H9 (cell line): Measurements from ENCODE around the gene SFMBT1. TPM values are rescaled to one million over a fixed set of nuclear protein-coding genes. Genes with fewer than 3 reads are reported as not detected.

Source experiments
- DNase-seq: peaks from one replicate; pipeline ENCODE4 v3.0.0-alpha.2; 2017
- H2AFZ ChIP-seq: one replicate; pipeline ENCODE4 v1.6.1; 2013; ENCODE audit warnings: mild to moderate bottlenecking, low read length, control low read depth, moderate library complexity
- H2AK5ac ChIP-seq: 2 replicates; pipeline ENCODE4 v1.6.1; 2013; ENCODE audit warnings: low read length, control low read depth, mixed read lengths; ENCODE audit not compliant: insufficient read length
- H2BK120ac ChIP-seq: one replicate; pipeline ENCODE4 v1.6.1; 2013; ENCODE audit warnings: low read depth, mild to moderate bottlenecking, low read length, control low read depth, inconsistent platforms; ENCODE audit not compliant: poor library complexity, severe bottlenecking
- H2BK12ac ChIP-seq: 2 replicates; pipeline ENCODE4 v1.6.1; 2013; ENCODE audit warnings: low read length, control low read depth, mixed read lengths, low read depth; ENCODE audit not compliant: insufficient read length
- H2BK15ac ChIP-seq: 2 replicates; pipeline ENCODE4 v1.6.1; 2013; ENCODE audit warnings: low read depth, low read length, control low read depth
- H2BK20ac ChIP-seq: one replicate; pipeline ENCODE4 v1.6.1; 2013; ENCODE audit warnings: low read depth, mild to moderate bottlenecking, low read length, control low read depth, inconsistent platforms; ENCODE audit not compliant: poor library complexity, severe bottlenecking
- H2BK5ac ChIP-seq: 2 replicates; pipeline ENCODE4 v1.6.1; 2013; ENCODE audit warnings: low read length, control low read depth, mixed read lengths; ENCODE audit not compliant: insufficient read length
- H3K14ac ChIP-seq: 2 replicates; pipeline ENCODE4 v1.6.1; 2013; ENCODE audit warnings: low read length, control low read depth; ENCODE audit not compliant: insufficient read depth
- H3K18ac ChIP-seq: 2 replicates; pipeline ENCODE4 v1.6.1; 2013; ENCODE audit warnings: low read depth, mild to moderate bottlenecking, mixed read lengths, low read length, control low read depth; ENCODE audit not compliant: insufficient read length
- H3K23ac ChIP-seq: 2 replicates; pipeline ENCODE4 v1.6.1; 2013; ENCODE audit warnings: low read length, control low read depth, mixed read lengths, low read depth; ENCODE audit not compliant: insufficient read length
- H3K23me2 ChIP-seq: 2 replicates; pipeline ENCODE4 v1.6.1; 2013; ENCODE audit warnings: low read depth, mild to moderate bottlenecking, mixed read lengths, low read length, control low read depth; ENCODE audit not compliant: insufficient read length, poor library complexity, severe bottlenecking
- H3K27ac ChIP-seq: 2 replicates; pipeline ENCODE4 v1.5.1; 2013; ENCODE audit warnings: low read length, control low read depth, mixed read lengths, low read depth; ENCODE audit not compliant: insufficient read length
- H3K27me3 ChIP-seq: 2 replicates; pipeline ENCODE4 v1.6.1; 2013; ENCODE audit warnings: low read length, control low read depth, inconsistent platforms; ENCODE audit not compliant: insufficient read depth
- H3K4ac ChIP-seq: 2 replicates; pipeline ENCODE4 v1.6.1; 2013; ENCODE audit warnings: low read depth, mild to moderate bottlenecking, control low read depth, inconsistent platforms, low read length, moderate library complexity
- H3K4me1 ChIP-seq: 2 replicates; pipeline ENCODE4 v1.6.1; 2013; ENCODE audit warnings: low read length, control low read depth, inconsistent platforms; ENCODE audit not compliant: insufficient read depth
- H3K4me2 ChIP-seq: 2 replicates; pipeline ENCODE4 v1.6.1; 2013; ENCODE audit warnings: low read length, control low read depth, mixed read lengths; ENCODE audit not compliant: insufficient read length, insufficient read depth
- H3K56ac ChIP-seq: 2 replicates; pipeline ENCODE4 v1.6.1; 2013; ENCODE audit warnings: low read depth, mild to moderate bottlenecking, mixed read lengths, low read length, control low read depth; ENCODE audit not compliant: insufficient read length
- H3K79me1 ChIP-seq: 2 replicates; pipeline ENCODE4 v1.6.1; 2013; ENCODE audit warnings: low read depth, mild to moderate bottlenecking, moderate library complexity, low read length, control low read depth, inconsistent platforms; ENCODE audit not compliant: insufficient read depth, poor library complexity, severe bottlenecking
- H3K79me2 ChIP-seq: 2 replicates; pipeline ENCODE4 v1.6.1; 2013; ENCODE audit warnings: low read length, control low read depth, inconsistent platforms; ENCODE audit not compliant: insufficient read depth
- H3K9ac ChIP-seq: 2 replicates; pipeline ENCODE4 v1.6.1; 2013; ENCODE audit warnings: low read length, control low read depth, mixed read lengths; ENCODE audit not compliant: insufficient read length; ENCODE audit errors: extremely low read depth
- H3K9me3 ChIP-seq: one replicate; pipeline ENCODE4 v1.6.1; 2013; ENCODE audit warnings: low read depth, low read length, inconsistent platforms; ENCODE audit not compliant: control insufficient read depth
- H3T11ph ChIP-seq: one replicate; pipeline ENCODE4 v1.6.1; 2013; ENCODE audit warnings: mild to moderate bottlenecking, low read length, control low read depth, inconsistent platforms
- H4K20me1 ChIP-seq: one replicate; pipeline ENCODE4 v1.6.1; 2013; ENCODE audit not compliant: control insufficient read depth, insufficient read length, insufficient read depth
- H4K5ac ChIP-seq: 2 replicates; pipeline ENCODE4 v1.6.1; 2013; ENCODE audit warnings: low read depth, mild to moderate bottlenecking, mixed read lengths, low read length, control low read depth; ENCODE audit not compliant: insufficient read length
- H4K8ac ChIP-seq: replicated peaks from 2 replicates; pipeline ENCODE4 v1.6.1; 2013; ENCODE audit warnings: low read length, control low read depth, mixed read lengths, low read depth; ENCODE audit not compliant: insufficient read length
- H4K91ac ChIP-seq: 2 replicates; pipeline ENCODE4 v1.6.1; 2013; ENCODE audit warnings: low read depth, mild to moderate bottlenecking, moderate library complexity, mixed read lengths, low read length, control low read depth; ENCODE audit not compliant: insufficient read length
- H3K27ac Mint-ChIP-seq, 3 experiments: 2 replicates in 2 of 3; 3 replicates in 1 of 3; pipeline ENCODE4 v1.8.0; 2020 to 2021; ENCODE audit warnings: mixed read lengths in 3 of 3, mild to moderate bottlenecking in 1 of 3, moderate library complexity in 1 of 3
- H3K27me3 Mint-ChIP-seq: 2 replicates; pipeline ENCODE4 v1.8.0; 2021; ENCODE audit warnings: low read depth, mild to moderate bottlenecking, moderate library complexity, mixed read lengths
- H3K36me3 Mint-ChIP-seq, 3 experiments: 2 replicates in 2 of 3; 3 replicates in 1 of 3; pipeline ENCODE4 v1.8.0; 2020 to 2021; ENCODE audit warnings: low read depth in 3 of 3, mixed read lengths in 3 of 3; ENCODE audit not compliant: insufficient read depth in 1 of 3
- H3K4me1 Mint-ChIP-seq, 2 experiments: 2 replicates each; pipeline ENCODE4 v1.8.0; 2020; ENCODE audit warnings: mixed read lengths in 2 of 2
- H3K4me3 Mint-ChIP-seq, 2 experiments: 2 replicates in 1 of 2; 3 replicates in 1 of 2; pipeline ENCODE4 v1.8.0; 2020 to 2021; ENCODE audit warnings: mild to moderate bottlenecking in 2 of 2, mixed read lengths in 2 of 2, moderate library complexity in 1 of 2
- H3K9me3 Mint-ChIP-seq, 2 experiments: 2 replicates in 1 of 2; 3 replicates in 1 of 2; pipeline ENCODE4 v1.8.0; 2020; ENCODE audit warnings: mild to moderate bottlenecking in 2 of 2, mixed read lengths in 2 of 2, moderate library complexity in 1 of 2
- CTCF ChIP-seq: fragments of 200-600 bp; sonication (generic); conservative IDR thresholded peaks from 3 replicates; pipeline ENCODE4 v1.8.0; 2021; ENCODE audit warnings: antibody characterized with exemption, mild to moderate bottlenecking
- WGBS: extraction: QIAGEN DNeasy Blood & Tissue Kit; methylation state at CpG from one replicate; pipeline ENCODE4 v1.1.7; 2013; ENCODE audit warnings: missing lambda C conversion rate, low lambda C conversion rate, mixed read lengths; ENCODE audit not compliant: insufficient read length; ENCODE audit errors: extremely low coverage; 5-methylcytosine and 5-hydroxymethylcytosine counted together
- total RNA-seq: library from RNA; stranded (reverse); gene quantifications from 2 replicates; pipeline ENCODE4 v1.2.1, GENCODE V29; 2021

Gene SFMBT1
- total RNA-seq, 1 experiment from 2014 or later, result 15.3 TPM

GRCh38 chr3:53028641-53029040 is 17.2 kb downstream of the SFMBT1 start:
- Histone ChIP-seq H4K5ac (no peak overlapping the region), H2BK120ac (no peak overlapping the region), H3K27me3 (no peaks in the 10 kb centered on the region), H3K23ac (no peak overlapping the region), H2AK5ac (no peak overlapping the region), H3K79me1 (no peaks in the 10 kb centered on the region), H3K4me2 (no peak overlapping the region), H3K79me2 (0 out of 2 replicates have a peak, but pooled peaks cover 4% of the 10 kb centered on the region), H3K4me1 (peaks cover 6% of the 10 kb centered on the region; the same call in 1 of the 2 replicates), H3K23me2 (no peaks in the 10 kb centered on the region), H2BK15ac (no peak overlapping the region), H2AFZ (no peak overlapping the region), H3K9me3 (no peaks in the 10 kb centered on the region), H3K9ac (no peak overlapping the region), H3K27ac (no peak overlapping the region), H3K14ac (no peak overlapping the region), H4K91ac (no peak overlapping the region), H3K18ac (no peak overlapping the region), H4K8ac (no peak overlapping the region), H3K56ac (no peak overlapping the region), H2BK20ac (no peak overlapping the region), H3K4ac (no peak overlapping the region), H2BK5ac (no peak overlapping the region), H2BK12ac (no peak overlapping the region), H3T11ph (no peak overlapping the region), H4K20me1 (no peaks in the 10 kb centered on the region)
- Mint-ChIP-seq H3K27me3 (no peaks in the 10 kb centered on the region), H3K4me1 (peaks cover 36 to 56% of the 10 kb centered on the region in 2 experiments), H3K27ac (no peak overlapping the region; a peak in 1 of 7 replicates), H3K4me3 (no peak overlapping the region), H3K9me3 (no peaks in the 10 kb centered on the region), H3K36me3 (no peaks in the 10 kb centered on the region)
- DNase-seq, result no peak
- no peak for TF ChIP-seq CTCF
- WGBS, result no CpG with 5 or more reads among the region's 7 CpGs
